Hematopoietic multipotent progenitor cell treated with erythropoietin and hydrocortisone succinate and interleukin-3 and kit ligand, for 6 days (in vitro differentiated cells): ENCODE measurements around the gene HOXD8.

Experiments used
- DNase-seq: peaks from one replicate; pipeline ENCODE4 v3.0.0-alpha.2; 2015

HOXD8 gene

DNA sequence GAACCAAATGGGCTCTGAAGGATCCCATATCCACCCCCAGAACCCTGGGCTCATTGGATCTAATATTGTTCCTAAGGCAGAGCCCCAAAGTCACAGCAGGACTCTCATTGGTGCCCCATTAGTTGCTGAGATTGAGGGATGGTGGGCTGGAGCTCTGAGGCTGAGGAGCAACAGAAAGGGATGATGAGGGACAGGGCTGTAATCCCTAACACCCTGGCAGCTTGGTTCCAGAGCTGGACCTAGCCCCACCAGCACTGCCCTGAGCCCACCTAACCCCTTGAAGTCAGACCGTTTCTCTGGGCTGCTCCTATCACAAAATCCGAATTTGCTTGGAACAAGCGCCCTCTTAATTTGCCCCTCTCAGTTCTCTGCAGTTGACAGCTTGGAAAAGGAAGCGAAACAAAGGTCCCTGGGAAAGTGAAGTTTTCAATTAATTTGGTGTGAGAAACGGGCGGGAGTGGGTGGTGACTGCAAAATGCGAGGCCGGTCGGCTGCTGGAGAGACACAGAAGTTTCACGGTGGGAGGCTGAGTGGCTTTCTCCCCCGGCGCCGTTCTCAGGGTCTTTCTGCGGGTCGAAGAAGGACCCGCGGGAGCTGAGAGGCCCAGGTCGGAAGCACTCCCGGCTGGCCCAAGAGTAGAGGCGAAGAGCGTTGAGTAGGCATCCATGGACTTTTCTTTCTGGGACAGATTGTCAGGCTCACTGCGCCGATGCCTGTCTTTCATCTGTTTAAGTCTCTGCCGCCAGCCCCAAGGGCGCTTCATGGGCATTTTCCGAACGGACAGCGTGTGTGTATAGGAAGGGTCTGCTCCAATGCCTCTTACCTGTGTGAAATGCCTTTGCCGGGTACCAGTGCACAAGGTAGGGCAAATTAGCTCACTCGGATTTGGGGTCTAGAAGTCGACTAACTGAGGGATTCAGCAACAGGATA, 37.9 kb upstream of the HOXD8 start:
- DNase-seq = no peak

DNA sequence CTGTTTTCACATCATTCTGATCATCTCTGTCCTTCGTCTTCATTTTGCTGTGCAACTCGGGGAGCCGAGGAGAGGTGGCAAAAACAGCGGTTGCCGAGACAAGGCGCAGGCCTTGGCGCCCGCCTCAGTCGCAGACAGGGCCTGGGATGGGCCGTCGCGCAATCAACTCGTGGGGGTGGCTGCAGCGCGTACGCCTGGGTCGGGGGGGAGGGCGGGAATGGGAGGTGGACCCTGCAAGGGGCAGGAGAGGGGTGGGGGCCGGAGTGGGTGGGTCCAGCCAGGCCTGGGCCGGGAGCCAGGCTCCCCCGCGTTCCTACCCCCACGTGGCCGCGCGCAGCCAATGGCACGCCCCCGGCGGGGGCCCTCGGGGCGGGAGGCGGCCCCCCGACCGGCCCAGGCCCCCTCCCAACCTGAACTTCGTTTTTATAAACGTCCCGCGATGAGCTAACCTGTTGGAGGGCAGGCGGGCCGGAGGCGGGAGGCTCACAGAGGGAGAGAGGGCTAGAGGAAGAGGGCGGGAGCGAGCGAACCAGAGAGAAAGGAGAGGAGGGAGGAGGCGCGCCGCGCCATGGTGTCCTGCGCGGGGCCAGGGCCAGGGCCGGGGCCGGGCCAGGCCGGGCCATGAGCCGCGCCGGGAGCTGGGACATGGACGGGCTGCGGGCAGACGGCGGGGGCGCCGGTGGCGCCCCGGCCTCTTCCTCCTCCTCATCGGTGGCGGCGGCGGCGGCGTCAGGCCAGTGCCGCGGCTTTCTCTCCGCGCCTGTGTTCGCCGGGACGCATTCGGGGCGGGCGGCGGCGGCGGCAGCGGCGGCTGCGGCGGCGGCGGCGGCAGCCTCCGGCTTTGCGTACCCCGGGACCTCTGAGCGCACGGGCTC, 37.0 kb upstream of the HOXD8 start, which contains the start of gene HOXD13:
HOXD13 (plus strand) TSS at position 452 of the 875 bp plus-strand sequence; CDS start at position 622, 170 bp downstream.
- no peak for DNase-seq

DNA sequence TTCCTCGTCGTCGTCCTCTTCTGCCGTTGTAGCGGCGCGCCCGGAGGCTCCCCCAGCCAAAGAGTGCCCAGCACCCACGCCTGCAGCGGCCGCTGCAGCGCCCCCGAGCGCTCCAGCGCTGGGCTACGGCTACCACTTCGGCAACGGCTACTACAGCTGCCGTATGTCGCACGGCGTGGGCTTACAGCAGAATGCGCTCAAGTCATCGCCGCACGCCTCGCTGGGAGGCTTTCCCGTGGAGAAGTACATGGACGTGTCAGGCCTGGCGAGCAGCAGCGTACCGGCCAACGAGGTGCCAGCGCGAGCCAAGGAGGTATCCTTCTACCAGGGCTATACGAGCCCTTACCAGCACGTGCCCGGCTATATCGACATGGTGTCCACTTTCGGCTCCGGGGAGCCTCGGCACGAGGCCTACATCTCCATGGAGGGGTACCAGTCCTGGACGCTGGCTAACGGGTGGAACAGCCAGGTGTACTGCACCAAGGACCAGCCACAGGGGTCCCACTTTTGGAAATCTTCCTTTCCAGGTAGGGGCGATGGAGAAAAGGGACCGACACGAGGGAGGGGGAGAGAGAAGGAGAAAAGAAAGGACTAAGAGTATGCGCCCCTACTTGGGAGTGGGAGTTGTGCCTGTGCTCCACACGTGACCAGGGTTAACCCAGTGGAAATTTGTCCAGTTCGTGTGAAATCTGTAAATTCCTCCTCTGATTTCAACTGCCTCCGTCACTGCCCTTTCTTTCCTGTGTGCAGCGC, 36.2 kb upstream of the HOXD8 start:
- no peak for DNase-seq

DNA sequence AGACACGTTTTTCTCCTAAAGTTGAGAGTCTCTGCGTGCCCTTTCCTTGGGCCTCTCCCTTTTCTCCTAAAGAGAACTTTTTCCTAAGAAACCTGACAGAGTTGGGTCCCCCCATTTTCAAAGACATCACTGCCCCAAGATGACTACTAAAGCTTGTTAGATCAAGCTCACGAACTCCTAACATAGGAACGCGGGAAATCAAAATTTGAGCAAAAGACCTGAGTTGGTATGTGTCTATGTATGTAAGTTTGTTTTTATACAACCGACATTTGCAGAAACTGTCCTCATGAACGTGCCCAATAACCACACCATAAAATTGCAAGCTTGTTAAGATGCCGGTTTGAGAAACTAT, 35.6 kb upstream of the HOXD8 start:
- no peak for DNase-seq

DNA sequence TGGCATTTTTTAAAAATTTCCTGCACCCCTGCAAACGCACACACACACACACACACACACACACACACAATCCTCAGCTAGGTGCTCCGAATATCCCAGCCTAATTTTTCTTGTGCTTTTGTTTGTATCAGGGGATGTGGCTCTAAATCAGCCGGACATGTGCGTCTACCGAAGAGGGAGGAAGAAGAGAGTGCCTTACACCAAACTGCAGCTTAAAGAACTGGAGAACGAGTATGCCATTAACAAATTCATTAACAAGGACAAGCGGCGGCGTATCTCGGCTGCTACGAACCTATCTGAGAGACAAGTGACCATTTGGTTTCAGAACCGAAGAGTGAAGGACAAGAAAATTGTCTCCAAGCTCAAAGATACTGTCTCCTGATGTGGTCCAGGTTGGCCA, 35.2 kb upstream of the HOXD8 start:
- no peak for DNase-seq

DNA sequence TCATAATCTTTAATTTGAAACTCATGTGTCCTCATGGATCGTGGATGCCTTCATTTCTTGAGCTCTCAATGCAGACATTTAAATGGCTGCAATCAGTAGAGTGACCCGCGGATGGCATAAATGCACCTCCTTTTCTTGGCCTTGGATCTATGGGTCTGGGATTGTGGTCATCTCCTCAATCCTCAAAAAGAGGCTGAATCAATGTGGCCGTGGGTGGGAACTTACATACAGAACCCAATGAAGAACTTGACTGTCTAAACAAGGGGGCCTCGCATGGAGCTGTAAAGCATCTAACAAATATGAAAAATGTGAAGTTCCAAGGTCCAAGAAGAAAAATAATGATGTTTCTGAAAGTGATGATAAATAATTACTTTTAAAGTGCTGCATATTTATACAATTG, 34.1 kb upstream of the HOXD8 start:
- no peak for DNase-seq

DNA sequence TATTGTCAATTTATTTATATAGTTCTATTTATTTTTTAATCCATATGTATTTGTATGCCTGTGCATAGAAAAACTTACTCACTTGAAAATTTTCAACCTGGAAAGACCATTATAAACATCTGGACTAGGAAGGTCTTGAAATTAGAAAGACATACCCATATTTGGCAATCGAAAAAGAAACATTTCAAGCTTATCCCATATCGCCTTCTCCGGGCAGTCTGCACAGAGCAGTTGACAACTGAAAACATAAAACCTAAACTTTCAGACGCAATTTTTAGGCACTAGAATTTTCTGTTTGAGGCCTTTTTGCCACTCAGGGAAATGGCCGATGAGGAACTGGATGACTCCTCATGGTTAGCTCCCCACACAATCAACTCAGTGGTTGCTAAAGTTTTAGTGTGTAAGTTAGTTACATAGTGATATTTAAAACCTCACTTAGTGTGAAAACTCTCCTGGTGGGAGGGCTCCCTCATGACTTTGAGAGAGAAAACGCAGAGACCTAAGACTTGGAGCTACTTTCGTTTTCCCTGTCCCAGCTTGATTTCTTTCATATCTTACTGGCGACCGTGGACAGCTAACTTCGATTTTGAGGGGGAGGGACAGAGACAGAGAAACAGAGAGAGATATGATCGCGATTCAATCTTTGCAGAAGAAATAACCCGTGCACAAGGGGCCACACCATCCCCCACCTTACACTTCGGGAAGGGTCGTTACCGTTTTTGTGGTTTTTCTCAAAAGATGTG, 33.1 kb upstream of the HOXD8 start:
- no peak for DNase-seq

DNA sequence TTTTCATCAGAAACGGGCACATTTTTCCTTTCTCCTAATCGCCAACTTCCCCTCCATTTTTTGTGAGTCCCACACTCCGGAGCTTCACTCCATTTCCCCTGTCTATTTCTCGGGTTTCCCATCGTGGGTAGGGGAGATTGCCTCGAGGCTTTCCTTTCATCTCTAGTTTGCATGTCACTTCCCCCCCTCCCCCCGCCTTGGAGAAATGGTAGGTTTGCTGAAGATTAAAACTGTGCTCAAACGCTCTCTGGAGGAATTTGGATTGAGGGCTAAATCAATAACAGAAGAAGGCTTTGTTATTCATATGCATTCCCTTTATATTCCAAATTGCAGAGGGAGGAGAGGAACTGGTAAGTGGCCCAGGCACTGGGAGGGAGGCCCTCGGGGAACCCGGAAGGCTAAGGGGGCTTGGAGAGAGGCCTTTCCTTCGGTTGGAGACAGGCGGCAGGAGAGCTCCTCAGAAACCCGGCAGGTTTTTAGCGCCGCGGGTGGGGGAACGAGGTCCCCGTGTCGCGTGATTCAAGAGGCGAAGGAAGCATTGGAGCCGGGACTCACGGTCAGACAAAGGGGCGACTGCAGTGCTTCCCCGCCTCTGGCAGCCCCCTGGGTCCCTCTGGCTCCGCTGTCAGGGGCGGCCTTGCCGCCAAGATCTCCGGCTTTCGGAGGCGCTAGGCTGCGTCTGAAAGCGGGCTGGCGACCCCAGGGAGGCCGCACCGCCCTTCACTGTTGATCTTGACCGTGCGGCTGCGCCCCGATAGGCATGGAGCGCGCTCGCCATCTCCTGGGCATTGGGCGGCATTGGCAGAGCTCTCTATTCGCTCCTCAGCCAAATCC, 32.3 kb upstream of the HOXD8 start:
- DNase-seq = peak; percentile 84

DNA sequence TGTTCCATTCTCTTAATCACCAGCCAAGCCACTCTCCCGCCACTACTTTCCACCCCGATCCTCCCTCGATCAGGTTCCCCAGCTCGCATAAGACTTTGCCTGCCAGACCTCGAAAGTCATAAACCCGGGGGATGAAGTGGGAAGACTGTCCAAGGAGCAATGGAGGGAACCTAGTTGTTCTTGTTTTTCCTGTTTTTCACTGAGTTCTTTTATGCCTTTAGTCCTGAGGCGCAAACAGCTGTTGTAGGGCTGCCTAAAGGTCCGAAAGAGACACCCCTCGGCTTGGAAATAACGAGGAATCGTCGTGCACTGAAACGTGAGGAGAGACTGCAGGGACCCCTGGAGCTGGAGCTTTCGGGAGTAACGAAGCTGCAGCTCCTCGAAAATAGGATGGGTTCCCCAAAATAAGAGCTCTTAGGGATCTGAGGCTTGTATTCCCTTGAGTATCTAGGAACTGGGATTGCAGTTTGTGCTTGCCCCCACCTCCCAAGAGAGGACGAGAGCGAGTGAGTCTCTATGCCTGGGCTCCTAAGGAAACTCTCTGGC, 31.6 kb upstream of the HOXD8 start:
- no peak for DNase-seq

DNA sequence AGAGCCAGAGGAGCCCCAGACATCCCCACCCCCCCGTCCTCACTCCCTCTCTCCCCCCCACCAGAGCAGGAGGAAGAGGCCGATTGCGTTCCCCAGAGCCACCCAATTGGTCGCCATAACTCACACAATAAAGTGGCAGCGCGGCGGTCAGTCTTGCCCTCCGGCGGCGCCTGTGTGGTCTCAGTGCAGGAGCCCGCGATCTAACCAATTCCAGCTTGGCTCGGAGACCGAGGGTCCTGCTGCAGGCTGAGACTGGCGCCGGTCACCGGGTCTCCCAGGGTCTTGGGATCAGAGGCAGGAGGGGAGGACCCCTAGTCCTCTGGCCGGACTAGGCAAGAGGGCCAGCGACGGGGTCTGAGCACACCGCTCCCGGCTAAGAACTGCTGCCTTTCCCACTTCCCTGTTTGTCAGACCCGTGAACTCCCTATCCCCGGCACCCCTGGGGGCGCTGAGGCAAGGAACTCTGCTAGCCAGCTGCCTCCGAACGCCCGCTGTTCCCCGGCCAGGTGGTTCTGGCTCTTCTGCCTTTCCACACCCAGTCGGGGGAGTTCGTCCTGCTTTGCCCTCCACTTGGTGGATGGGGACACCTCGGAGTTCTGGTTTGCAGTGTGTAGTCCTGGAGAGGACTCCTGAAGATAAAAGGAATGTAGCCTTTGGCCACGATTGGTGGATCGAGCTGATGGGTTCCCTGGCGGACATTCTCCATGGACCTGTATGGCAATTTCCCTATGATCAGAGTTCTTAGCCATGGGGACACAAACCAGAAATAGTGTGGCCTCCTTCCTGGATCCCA, 30.9 kb upstream of the HOXD8 start:
- no peak for DNase-seq

DNA sequence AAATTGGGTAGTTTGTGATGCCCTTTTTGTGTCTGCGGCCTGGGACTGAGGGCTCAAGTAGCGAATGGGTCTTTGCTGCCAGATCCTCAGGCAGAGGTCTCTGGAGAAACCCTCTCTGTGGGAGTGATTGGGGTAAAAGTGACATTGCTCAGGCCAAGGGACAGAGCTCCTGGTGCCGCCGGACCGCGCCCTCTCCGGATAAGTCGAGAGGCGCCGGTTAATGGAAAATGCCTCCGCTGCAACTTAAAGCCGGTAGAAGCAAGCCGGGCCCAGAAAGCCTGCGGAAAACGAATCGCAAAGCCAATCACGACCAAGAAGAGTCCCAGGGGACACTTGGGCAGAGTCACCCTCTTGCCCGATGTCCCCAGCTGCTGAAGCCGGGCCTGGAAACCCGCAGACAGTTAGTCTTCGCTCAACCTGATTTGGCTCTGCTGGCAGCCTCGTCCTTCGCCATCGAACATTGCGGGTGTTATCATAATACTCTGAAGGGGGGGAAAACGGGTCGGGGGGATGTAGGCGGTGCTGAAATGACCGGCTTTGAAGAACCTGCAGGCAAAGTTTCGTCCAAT, 30.3 kb upstream of the HOXD8 start:
- no peak for DNase-seq

DNA sequence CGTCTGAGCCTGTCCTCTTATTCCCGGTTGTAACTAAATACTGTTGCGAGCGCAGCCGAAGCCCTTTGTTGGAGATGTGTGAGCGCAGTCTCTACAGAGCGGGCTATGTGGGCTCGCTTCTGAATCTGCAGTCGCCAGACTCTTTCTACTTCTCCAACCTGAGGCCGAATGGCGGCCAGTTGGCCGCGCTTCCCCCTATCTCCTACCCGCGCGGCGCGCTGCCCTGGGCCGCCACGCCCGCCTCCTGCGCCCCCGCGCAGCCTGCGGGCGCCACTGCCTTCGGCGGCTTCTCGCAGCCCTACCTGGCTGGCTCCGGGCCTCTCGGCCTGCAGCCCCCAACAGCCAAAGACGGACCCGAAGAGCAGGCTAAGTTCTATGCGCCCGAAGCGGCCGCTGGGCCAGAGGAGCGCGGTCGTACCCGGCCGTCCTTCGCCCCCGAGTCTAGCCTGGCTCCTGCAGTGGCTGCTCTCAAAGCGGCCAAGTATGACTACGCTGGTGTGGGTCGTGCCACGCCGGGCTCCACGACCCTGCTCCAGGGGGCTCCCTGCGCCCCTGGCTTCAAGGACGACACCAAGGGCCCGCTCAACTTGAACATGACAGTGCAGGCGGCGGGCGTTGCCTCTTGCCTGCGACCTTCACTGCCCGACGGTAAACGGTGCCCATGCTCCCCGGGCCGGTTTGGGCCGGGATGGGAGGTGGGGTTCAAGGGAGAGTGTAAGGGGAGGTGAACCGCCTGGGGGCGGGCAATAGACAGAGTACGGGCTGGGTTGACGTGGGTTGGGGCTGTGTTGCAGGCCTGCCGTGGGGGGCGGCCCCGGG, 29.6 kb upstream of the HOXD8 start, which contains the start of gene HOXD12:
HOXD12 (plus strand) TSS at position 68 of the 819 bp plus-strand sequence; CDS start at position 75, 7 bp downstream.
- DNase-seq = no peak

DNA sequence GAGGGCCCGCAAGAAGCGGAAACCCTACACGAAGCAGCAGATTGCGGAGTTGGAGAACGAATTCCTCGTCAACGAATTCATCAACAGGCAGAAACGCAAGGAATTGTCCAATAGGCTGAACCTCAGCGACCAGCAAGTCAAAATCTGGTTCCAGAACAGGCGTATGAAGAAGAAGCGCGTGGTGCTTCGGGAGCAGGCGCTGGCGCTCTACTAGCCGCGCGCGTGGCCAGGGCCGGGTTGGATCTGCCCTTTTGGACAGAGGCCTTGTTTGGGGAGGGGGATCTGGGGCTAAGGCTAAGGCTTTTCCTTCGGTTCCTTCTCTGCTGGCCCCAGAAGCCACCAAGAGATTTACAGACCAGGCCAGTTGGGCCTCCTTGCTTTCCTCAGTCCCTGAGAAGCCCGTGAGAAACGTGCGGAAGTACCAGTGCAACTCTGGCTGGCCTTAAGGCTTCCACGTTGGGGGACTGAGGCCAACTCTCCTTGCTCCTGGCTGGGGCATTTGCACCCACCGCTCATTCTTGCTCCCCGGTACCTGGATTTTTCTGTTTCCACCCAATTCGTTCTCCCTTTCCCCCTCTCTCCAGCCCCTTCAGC, 28.9 kb upstream of the HOXD8 start:
- no peak for DNase-seq

DNA sequence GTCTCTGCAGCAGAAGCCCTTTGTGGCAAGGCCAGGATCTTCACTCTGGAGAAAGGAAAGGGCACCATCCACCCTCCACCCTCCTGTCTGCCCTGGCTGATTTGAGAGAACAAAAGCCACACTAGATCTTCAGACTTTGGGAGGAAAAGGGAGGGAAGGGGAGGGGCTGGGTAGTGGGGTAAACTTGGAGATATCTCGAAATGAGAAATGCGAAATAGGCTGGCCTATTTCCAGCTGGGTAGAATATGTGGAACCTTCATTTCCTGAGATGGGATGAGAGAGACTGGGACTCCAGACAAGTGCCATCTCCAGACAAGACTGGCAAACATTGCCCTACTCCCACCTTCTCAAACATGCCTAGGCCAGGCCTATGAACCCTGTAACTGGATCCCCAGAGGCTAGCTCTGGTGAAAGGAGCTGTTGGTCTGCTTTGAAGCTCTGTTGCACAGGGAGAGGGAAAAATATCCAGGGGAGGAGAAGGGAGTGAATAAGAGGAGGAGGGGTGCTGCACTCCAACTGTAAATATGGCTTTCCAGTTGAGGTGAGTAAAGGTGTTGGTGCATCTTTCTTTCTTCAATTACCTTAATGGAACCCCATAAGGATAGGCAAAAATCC, 28.2 kb upstream of the HOXD8 start:
- no peak for DNase-seq

DNA sequence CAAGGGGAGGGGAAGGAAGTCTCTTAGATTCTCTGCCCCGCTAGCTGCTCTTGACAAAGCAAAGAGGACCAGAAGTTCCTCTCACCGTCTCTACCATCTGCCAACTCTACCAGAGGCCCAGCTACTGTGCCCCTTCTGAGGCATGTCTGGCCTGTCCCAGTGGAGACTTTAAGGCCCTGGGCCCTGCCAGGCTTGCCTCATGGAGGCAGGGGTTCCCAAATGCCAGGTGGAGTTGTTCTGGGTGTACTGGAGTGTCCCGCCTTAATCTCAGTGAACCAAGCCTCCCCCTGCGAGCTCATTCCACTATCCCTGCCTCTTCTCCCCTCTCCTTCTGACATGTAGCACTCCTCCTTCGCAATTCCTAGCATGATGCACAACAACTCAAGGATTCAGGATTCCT, 27.7 kb upstream of the HOXD8 start:
- no peak for DNase-seq

DNA sequence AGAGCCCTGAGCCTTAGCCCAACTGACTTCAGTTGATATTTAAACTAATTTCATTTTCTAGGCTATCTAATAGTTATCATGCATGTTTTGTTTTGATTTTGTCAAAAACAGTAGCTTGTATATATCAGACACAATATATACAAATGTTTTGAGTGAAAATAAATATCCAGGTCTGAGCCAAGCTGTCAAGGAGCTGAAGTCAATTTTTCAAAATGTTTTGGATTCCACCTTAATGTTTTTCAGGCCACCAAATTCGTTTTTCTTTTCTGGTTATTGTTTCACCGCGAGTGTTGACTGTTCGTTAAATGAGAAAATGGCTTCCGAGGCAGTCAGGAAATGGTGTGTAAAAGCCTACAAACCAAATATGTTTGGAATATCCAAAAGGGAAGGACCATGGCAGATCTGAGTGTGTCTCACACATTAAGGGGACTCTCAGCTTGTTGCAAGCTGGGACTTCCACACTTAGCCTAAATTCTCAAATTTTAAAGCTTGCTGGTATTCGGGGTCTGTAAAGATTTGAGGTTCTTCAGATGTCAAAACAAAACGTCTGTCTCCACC, 27.1 kb upstream of the HOXD8 start:
- DNase-seq = no peak

DNA sequence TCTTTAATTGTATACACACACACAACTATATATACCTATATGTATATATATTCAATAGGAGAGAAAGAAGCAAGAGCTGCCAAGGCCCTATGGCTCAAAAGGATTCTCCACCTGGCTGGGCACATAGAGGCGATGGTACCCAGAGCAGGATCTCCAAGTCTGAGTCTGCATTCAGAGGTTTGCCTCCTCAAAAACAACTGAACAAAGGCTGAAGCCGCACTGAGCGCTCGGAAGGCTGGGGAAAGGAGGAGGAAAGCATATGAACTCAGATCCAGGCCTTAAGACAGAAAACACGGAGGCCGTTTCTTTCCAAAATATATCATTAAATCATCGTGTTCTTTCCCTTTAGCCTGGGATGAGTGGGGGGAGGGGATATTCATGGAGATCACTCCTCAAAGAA, 26.3 kb upstream of the HOXD8 start:
- DNase-seq = no peak
